HepG2 (cell line): Measurements from ENCODE around the gene GPA33. TPM values are rescaled to one million over a fixed set of nuclear protein-coding genes. Genes with fewer than 3 reads are reported as not detected.

Source experiments
- ATAC-seq: fragments of 200-7000 bp; cut with Tn5 transposase; 3 replicates; pipeline ENCODE4 v1.9.1; 2020; ENCODE audit warnings: mild to moderate bottlenecking, moderate library complexity
- BruUV-seq: library from RNA; stranded (reverse); fragments of 400-500 nt; replicated peaks from 2 replicates; lab custom pipeline; 2021; lab: Mats Ljungman, UMichigan
- CTCF ChIA-PET: fragments of 300-600 bp; formaldehyde crosslinking; extraction: SDS; loops from one replicate; lab custom pipeline; 2021; ENCODE audit warnings: low total read pairs, inconsistent platforms, low intra/inter-chr PET ratio; lab: Yijun Ruan, JAX
- POLR2A ChIA-PET: fragments of 350-600 bp; sonication (Branson Sonifier 250); formaldehyde crosslinking; loops from one replicate; lab custom pipeline; 2020; ENCODE audit warnings: antibody characterized with exemption, inconsistent platforms; lab: Yijun Ruan, JAX
- DNase-seq: peaks from one replicate; pipeline ENCODE4 v3.0.0-alpha.2; 2015; ENCODE audit warnings: low spot score
- FAIRE-seq: peaks from 3 replicates; lab custom pipeline; 2011; peaks lifted over from hg19 to GRCh38; lab: Jason Lieb, UNC
- H2AFZ ChIP-seq: one replicate; pipeline ENCODE4 v1.6.1; 2011; ENCODE audit warnings: low read length, inconsistent platforms
- H3K27ac ChIP-seq: fragments of 300-600 bp; 3 replicates; pipeline ENCODE4 v1.8.0; 2011; ENCODE audit warnings: mixed run types, mild to moderate bottlenecking, mixed read lengths, low read length, inconsistent platforms; ENCODE audit not compliant: insufficient read depth; ENCODE audit errors: extremely low read length
- H3K27me3 ChIP-seq, 2 experiments: fragments of 200-600 bp in 1 of 2; 2 replicates in 1 of 2; 3 replicates in 1 of 2; pipeline versions ENCODE4 v1.6.0 to v1.8.0; 2011; ENCODE audit warnings: low read length in 2 of 2, mild to moderate bottlenecking in 2 of 2, moderate library complexity in 2 of 2, inconsistent platforms in 1 of 2; ENCODE audit not compliant: insufficient read depth in 2 of 2, control insufficient read depth in 1 of 2
- H3K36me3 ChIP-seq, 2 experiments: fragments of 200-600 bp in 1 of 2; replicated peaks in 1 of 2; 2 replicates in 1 of 2; 3 replicates in 1 of 2; pipeline versions ENCODE4 v1.5.1 to v1.8.0; 2011; ENCODE audit warnings: low read length in 2 of 2, inconsistent platforms in 1 of 2; ENCODE audit not compliant: insufficient read depth in 2 of 2, control insufficient read depth in 1 of 2
- H3K4me1 ChIP-seq: 2 replicates; pipeline ENCODE4 v1.5.1; 2012; ENCODE audit warnings: low read length, inconsistent platforms; ENCODE audit not compliant: insufficient read depth
- H3K4me2 ChIP-seq: 2 replicates; pipeline ENCODE4 v1.6.0; 2011; ENCODE audit warnings: low read depth, low read length, inconsistent platforms
- H3K4me3 ChIP-seq, 3 experiments: fragments of 200-600 bp in 1 of 3; sonication (generic), shearing (Covaris generic) in 1 of 3; replicated peaks in 1 of 3; 2 replicates each; pipeline ENCODE4 v1.5.1; 2011 to 2016; ENCODE audit warnings: low read length in 3 of 3, inconsistent platforms in 2 of 3, low read depth in 2 of 3, mild to moderate bottlenecking in 2 of 3, control low read depth in 1 of 3, mixed read lengths in 1 of 3; ENCODE audit not compliant: insufficient read depth in 1 of 3
- H3K79me2 ChIP-seq: one replicate; pipeline ENCODE4 v1.6.1; 2011; ENCODE audit warnings: low read length, inconsistent platforms; ENCODE audit not compliant: insufficient read depth
- H3K9ac ChIP-seq: 2 replicates; pipeline ENCODE4 v1.6.0; 2011; ENCODE audit warnings: mild to moderate bottlenecking, low read depth, low read length, inconsistent platforms; ENCODE audit not compliant: insufficient read depth
- H3K9me3 ChIP-seq: 2 replicates; pipeline ENCODE4 v1.5.1; 2012; ENCODE audit warnings: mild to moderate bottlenecking, low read length
- H4K20me1 ChIP-seq: 2 replicates; pipeline ENCODE4 v1.6.0; 2011; ENCODE audit warnings: inconsistent platforms, mild to moderate bottlenecking, low read length, moderate library complexity; ENCODE audit not compliant: insufficient read depth
- TCF12 ChIP-seq, 2 experiments: fragments of 450-650 bp in 1 of 2; sonication (generic) in 1 of 2; formaldehyde crosslinking in 1 of 2; IDR thresholded peaks; 2 replicates each; pipeline versions ENCODE4 v1.6.1 to v1.8.0; 2017 to 2022; ENCODE audit warnings: antibody characterized with exemption in 1 of 2, mild to moderate bottlenecking in 1 of 2, missing genetic modification reagents in 1 of 2, moderate library complexity in 1 of 2
- ZNF629 ChIP-seq: sonication (generic); formaldehyde crosslinking; conservative IDR thresholded peaks from 2 replicates; pipeline ENCODE4 v1.5.0; 2020; ENCODE audit warnings: missing genetic modification reagents
- WGBS: methylation state at CpG from one replicate; pipeline ENCODE4 v1.1.6; 2017; ENCODE audit warnings: low lambda C conversion rate; 5-methylcytosine and 5-hydroxymethylcytosine counted together
- in situ Hi-C: cut with HindIII; loops from 2 replicates; pipeline ENCODE4 v1.10.0; 2017; ENCODE audit warnings: low pct_unique_long_range_greater_than_20kb; ENCODE audit not compliant: extremely low pct_ligation_motif_present
- intact Hi-C: fragments of 100-400 bp; cut with micrococcal nuclease; formaldehyde crosslinking; loops from one replicate; pipeline ENCODE4 v1.10.0; 2022; ENCODE audit not compliant: unreplicated experiment
- polyA plus RNA-seq, 8 experiments: library from polyadenylated mRNA; depleted of rRNA in 3 of 8; stranded (reverse) in 7 of 8; unstranded in 1 of 8; fragments of >200 nt; fragmentation: Illumina TruSeq in 4 of 8; extraction: Trizol in 4 of 8; gene quantifications; 2 replicates each; pipeline versions ENCODE4 v1.2.1 to v1.2.3, GENCODE V29; 2011 to 2016; ENCODE audit warnings: low read depth in 4 of 8, missing spikeins in 1 of 8, mixed read lengths in 1 of 8; ENCODE audit not compliant: insufficient read depth in 1 of 8
- total RNA-seq, 5 experiments: library from RNA; depleted of rRNA; stranded (reverse); fragments of >200 nt; fragmentation: Illumina TruSeq; extraction: Trizol; gene quantifications; 2 replicates each; pipeline ENCODE4 v1.2.3, GENCODE V29; 2016; ENCODE audit warnings: low read depth in 1 of 5
- TF ChIP-seq, protein P1 (sequence below): sonication (generic); formaldehyde crosslinking; conservative IDR thresholded peaks from 2 replicates; pipeline ENCODE4 v1.8.0; 2022; ENCODE audit warnings: mild to moderate bottlenecking, moderate library complexity, missing genetic modification reagents
- TF ChIP-seq, protein P2 (sequence below): sonication (generic); formaldehyde crosslinking; IDR thresholded peaks from 2 replicates; pipeline ENCODE4 v1.5.0; 2020; ENCODE audit warnings: mild to moderate bottlenecking, missing genetic modification reagents

GPA33 gene
- total and polyA plus RNA-seq, 2 of the 13 experiments (the other 11 are each of a cell fraction or from before 2014, with no cell fraction given): not detected

DNA sequence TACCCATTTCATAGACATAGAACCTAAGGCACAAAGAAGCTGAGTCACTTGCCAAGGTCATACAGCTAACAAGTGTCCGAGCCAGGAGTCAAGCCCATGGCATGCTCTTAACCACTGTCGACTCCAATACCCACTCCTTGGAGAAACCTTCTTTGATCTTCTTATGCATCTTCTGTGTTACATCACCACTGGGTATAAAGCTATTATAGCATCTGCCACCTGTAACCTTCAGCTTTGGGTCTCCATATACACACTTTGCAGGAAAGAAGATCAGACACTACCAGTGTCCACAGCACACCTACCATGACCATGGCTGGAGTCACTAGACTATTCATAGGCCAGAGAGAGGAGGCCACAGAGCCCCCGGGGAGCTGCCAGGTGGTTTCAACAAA is 29.1 kb downstream of the GPA33 start:
- 0 out of 2 replicates have a peak, but pooled peaks cover 12% of the 10 kb centered on the region for H3K4me1 ChIP-seq
- no peak overlapping the region for H3K9ac ChIP-seq
- TF ChIP-seq, protein P1, sequence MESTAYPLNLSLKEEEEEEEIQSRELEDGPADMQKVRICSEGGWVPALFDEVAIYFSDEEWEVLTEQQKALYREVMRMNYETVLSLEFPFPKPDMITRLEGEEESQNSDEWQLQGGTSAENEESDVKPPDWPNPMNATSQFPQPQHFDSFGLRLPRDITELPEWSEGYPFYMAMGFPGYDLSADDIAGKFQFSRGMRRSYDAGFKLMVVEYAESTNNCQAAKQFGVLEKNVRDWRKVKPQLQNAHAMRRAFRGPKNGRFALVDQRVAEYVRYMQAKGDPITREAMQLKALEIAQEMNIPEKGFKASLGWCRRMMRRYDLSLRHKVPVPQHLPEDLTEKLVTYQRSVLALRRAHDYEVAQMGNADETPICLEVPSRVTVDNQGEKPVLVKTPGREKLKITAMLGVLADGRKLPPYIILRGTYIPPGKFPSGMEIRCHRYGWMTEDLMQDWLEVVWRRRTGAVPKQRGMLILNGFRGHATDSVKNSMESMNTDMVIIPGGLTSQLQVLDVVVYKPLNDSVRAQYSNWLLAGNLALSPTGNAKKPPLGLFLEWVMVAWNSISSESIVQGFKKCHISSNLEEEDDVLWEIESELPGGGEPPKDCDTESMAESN (CRISPR knock-in tag): no peak
- TF ChIP-seq TCF12 (IDR thresholded peaks at IDR 0.05): no peak
- TF ChIP-seq TCF12 (CRISPR knock-in tag; IDR thresholded peaks at IDR 0.05): no peak
- 0 out of 2 replicates have a peak, but pooled peaks have one; percentile 16 for TF ChIP-seq ZNF629 (CRISPR knock-in tag)
- TF ChIP-seq, protein P2, sequence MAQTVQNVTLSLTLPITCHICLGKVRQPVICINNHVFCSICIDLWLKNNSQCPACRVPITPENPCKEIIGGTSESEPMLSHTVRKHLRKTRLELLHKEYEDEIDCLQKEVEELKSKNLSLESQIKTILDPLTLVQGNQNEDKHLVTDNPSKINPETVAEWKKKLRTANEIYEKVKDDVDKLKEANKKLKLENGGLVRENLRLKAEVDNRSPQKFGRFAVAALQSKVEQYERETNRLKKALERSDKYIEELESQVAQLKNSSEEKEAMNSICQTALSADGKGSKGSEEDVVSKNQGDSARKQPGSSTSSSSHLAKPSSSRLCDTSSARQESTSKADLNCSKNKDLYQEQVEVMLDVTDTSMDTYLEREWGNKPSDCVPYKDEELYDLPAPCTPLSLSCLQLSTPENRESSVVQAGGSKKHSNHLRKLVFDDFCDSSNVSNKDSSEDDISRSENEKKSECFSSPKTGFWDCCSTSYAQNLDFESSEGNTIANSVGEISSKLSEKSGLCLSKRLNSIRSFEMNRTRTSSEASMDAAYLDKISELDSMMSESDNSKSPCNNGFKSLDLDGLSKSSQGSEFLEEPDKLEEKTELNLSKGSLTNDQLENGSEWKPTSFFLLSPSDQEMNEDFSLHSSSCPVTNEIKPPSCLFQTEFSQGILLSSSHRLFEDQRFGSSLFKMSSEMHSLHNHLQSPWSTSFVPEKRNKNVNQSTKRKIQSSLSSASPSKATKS (CRISPR knock-in tag): no peak
- TF ChIP-seq, all 625 proteins: peak for 1
- no peak overlapping the region for H3K4me2 ChIP-seq
- H3K4me3 ChIP-seq: no peak overlapping the region
- ATAC-seq (no peak), DNase-seq (no peak), FAIRE-seq (no peak)
- BruUV-seq: no TSS peak
- intact Hi-C loops: no loop called here
- H3K36me3 ChIP-seq: no peaks in the 10 kb centered on the region
- ChIA-PET CTCF (interaction anchor here (5.6 kb wide), 1 partner anchor 150 kb away, joined by 75 read pairs; no protein-coding TSS in a partner anchor), POLR2A (no interaction called here)
- no peaks in the 10 kb centered on the region for H3K9me3 ChIP-seq
- H3K27me3 ChIP-seq: peaks cover 0 to 9% of the 10 kb centered on the region in 2 experiments; a peak in 1 of 5 replicates
- no peak overlapping the region for H3K27ac ChIP-seq
- H2AFZ ChIP-seq: no peak overlapping the region
- no peaks in the 10 kb centered on the region for H4K20me1 ChIP-seq
- H3K79me2 ChIP-seq: no peaks in the 10 kb centered on the region
- 61% methylated on average over 3 of the region's 3 CpGs for WGBS
- in situ Hi-C loops: loop anchor here (10.0 kb wide), 2 partner anchors 144 to 474 kb away; no protein-coding TSS in a partner anchor
